Keratinocyte (primary cell): ENCODE results near the gene HCAR2. TPM values are rescaled to one million over a fixed set of nuclear protein-coding genes. Genes with fewer than 3 reads are reported as not detected.

ENCODE experiments used
- DNase-seq: peaks from one replicate; pipeline ENCODE4 v3.0.0-alpha.2; 2011; ENCODE audit warnings: low read depth, missing footprints, low spot score
- FAIRE-seq: peaks from 2 replicates; lab custom pipeline; 2011; peaks lifted over from hg19 to GRCh38; lab: Jason Lieb, UNC
- H2AFZ ChIP-seq: 2 replicates; pipeline ENCODE4 v1.6.0; 2012; ENCODE audit warnings: low read length, control low read depth, inconsistent platforms; ENCODE audit not compliant: control insufficient read depth
- H3K27ac ChIP-seq: 2 replicates; pipeline ENCODE4 v1.5.1; 2011; ENCODE audit warnings: low read length; ENCODE audit not compliant: control insufficient read depth, insufficient read depth
- H3K27me3 ChIP-seq: 3 replicates; pipeline ENCODE4 v1.6.0; 2011; ENCODE audit warnings: low read length; ENCODE audit not compliant: control insufficient read depth, insufficient read depth; ENCODE audit errors: extremely low read depth
- H3K36me3 ChIP-seq, 2 experiments: 2 replicates in 1 of 2; 3 replicates in 1 of 2; pipeline ENCODE4 v1.5.1; 2011; ENCODE audit warnings: low read length in 2 of 2, mild to moderate bottlenecking in 1 of 2; ENCODE audit not compliant: control insufficient read depth in 2 of 2, insufficient read depth in 2 of 2; ENCODE audit errors: extremely low read depth in 1 of 2
- H3K4me1 ChIP-seq: 3 replicates; pipeline ENCODE4 v1.5.1; 2011; ENCODE audit warnings: low read length; ENCODE audit not compliant: control insufficient read depth, insufficient read depth; ENCODE audit errors: extremely low read depth
- H3K4me2 ChIP-seq: 3 replicates; pipeline ENCODE4 v1.6.0; 2011; ENCODE audit warnings: low read depth, low read length; ENCODE audit not compliant: control insufficient read depth, insufficient read depth; ENCODE audit errors: extremely low read depth
- H3K4me3 ChIP-seq, 3 experiments: fragments of 200-600 bp in 1 of 3; sonication (generic) in 1 of 3; 2 replicates in 2 of 3; 3 replicates in 1 of 3; pipeline ENCODE4 v1.5.1; 2011 to 2016; ENCODE audit warnings: low read length in 3 of 3, mild to moderate bottlenecking in 3 of 3, control low read depth in 2 of 3, inconsistent platforms in 1 of 3, low read depth in 1 of 3, mixed read lengths in 1 of 3, mixed run types in 1 of 3, moderate library complexity in 1 of 3; ENCODE audit not compliant: control insufficient read depth in 2 of 3, insufficient read depth in 2 of 3; ENCODE audit errors: extremely low read depth in 1 of 3
- H3K79me2 ChIP-seq: 2 replicates; pipeline ENCODE4 v1.6.0; 2012; ENCODE audit warnings: low read length; ENCODE audit not compliant: control insufficient read depth, insufficient read depth
- H3K9ac ChIP-seq: 3 replicates; pipeline ENCODE4 v1.6.0; 2011; ENCODE audit warnings: low read length; ENCODE audit not compliant: control insufficient read depth, insufficient read depth; ENCODE audit errors: extremely low read depth
- H3K9me1 ChIP-seq: 3 replicates; pipeline ENCODE4 v1.6.0; 2011; ENCODE audit warnings: low read length; ENCODE audit not compliant: control insufficient read depth, insufficient read depth; ENCODE audit errors: extremely low read depth
- H3K9me3 ChIP-seq: 2 replicates; pipeline ENCODE4 v1.5.1; 2012; ENCODE audit warnings: low read depth, low read length; ENCODE audit not compliant: control insufficient read depth
- H4K20me1 ChIP-seq: 3 replicates; pipeline ENCODE4 v1.6.0; 2011; ENCODE audit warnings: low read length; ENCODE audit not compliant: control insufficient read depth, insufficient read depth; ENCODE audit errors: extremely low read depth
- CTCF ChIP-seq, 3 experiments: IDR thresholded peaks in 1 of 3; conservative IDR thresholded peaks in 1 of 3; optimal IDR thresholded peaks in 1 of 3; 2 replicates in 2 of 3; 3 replicates in 1 of 3; pipeline versions ENCODE3 to v1.5.1; 2011; ENCODE audit warnings: low read length in 3 of 3, mild to moderate bottlenecking in 3 of 3, moderate library complexity in 2 of 3, control low read depth in 1 of 3, inconsistent platforms in 1 of 3; ENCODE audit not compliant: insufficient read depth in 2 of 3; ENCODE audit errors: extremely low read depth in 1 of 3
- EZH2 ChIP-seq: IDR thresholded peaks from one replicate; pipeline ENCODE4 v1.6.1; 2012; ENCODE audit warnings: inconsistent platforms, mild to moderate bottlenecking, low read length, moderate library complexity
- dilution Hi-C: fragments of 300-500 bp; cut with MboI; formaldehyde crosslinking; loops from one replicate; pipeline ENCODE4 v1.7.0; 2020; ENCODE audit warnings: low sequenced_read_pairs; ENCODE audit not compliant: extremely low pct_ligation_motif_present
- polyA plus RNA-seq, 5 experiments: library from polyadenylated mRNA; depleted of rRNA in 3 of 5; stranded (reverse) in 3 of 5; stranded (forward) in 1 of 5; unstranded in 1 of 5; fragments of >200 nt; gene quantifications; 1 replicate in 1 of 5; 2 replicates in 3 of 5; 3 replicates in 1 of 5; pipeline versions ENCODE4 v1.2.1 to v1.2.3, GENCODE V29; 2011 to 2012; ENCODE audit warnings: missing spikeins in 2 of 5, low read depth in 1 of 5, low replicate concordance in 1 of 5

Gene HCAR2
- polyA plus RNA-seq, 1 donor (not counting 4 experiments of a cell fraction or from before 2014, with no cell fraction given): 18.3 TPM

DNA sequence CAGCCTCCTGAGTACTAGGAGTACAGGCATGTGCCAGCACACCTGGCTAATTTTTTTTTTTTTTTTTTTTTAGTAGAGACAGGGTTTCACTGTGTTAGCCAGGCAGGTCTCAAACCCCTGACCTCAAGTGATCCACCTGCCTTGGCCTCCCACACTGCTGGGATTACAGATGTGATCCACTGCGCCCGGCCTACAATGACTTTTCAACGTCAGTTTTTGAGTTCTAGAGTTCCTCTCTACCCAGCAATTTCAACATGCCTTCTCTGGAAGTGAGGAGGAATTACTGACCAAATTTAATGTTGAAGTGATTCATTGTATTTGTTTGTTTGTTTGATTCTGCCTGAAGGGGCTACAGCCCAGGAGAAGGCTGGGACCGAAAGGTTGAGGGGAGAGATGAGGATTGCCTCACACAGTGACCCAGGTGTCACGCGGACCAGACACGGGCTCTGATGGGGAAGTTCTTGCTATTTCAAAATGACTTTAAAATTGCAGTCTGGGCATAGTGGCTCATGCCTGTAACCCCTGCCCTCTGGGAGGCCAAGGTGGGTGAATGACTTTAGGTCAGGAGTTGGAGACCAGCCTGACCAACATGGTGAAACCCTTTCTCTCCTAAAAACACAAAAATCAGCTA lies 40.9 kb upstream of the HCAR2 start:
- H3K4me1 ChIP-seq: peaks cover 3% of the 10 kb centered on the region
- no peak overlapping the region for H3K4me2 ChIP-seq
- no peaks in the 10 kb centered on the region for H3K9me3 ChIP-seq
- no peaks in the 10 kb centered on the region for H3K27me3 ChIP-seq
- no peak for FAIRE-seq
- H4K20me1 ChIP-seq: no peaks in the 10 kb centered on the region
- H3K27ac ChIP-seq: no peak overlapping the region
- H3K4me3 ChIP-seq: no peak overlapping the region
- no peaks in the 10 kb centered on the region for H3K36me3 ChIP-seq
- dilution Hi-C loops: no loop called here
- H2AFZ ChIP-seq: no peak overlapping the region
- no peak overlapping the region for H3K9ac ChIP-seq
- TF ChIP-seq EZH2 (no peak), CTCF (optimal IDR thresholded peaks at IDR 0.05 in 1 of 3, IDR thresholded peaks at IDR 0.05 in 1 of 3, conservative IDR thresholded peaks at IDR 0.05 in 1 of 3; ENCODE audit: extremely low read depth in 1 of 3, insufficient read depth in 2 of 3, low read length in 3 of 3) (no peak)
- no peaks in the 10 kb centered on the region for H3K79me2 ChIP-seq
- no peak for DNase-seq
- H3K9me1 ChIP-seq: no peaks in the 10 kb centered on the region

GRCh38 chr12:122740351-122740750 lies 37.2 kb upstream of the HCAR2 start:
- no peaks in the 10 kb centered on the region for H3K79me2 ChIP-seq
- no peaks in the 10 kb centered on the region for H3K9me1 ChIP-seq
- no peaks in the 10 kb centered on the region for H3K4me1 ChIP-seq
- dilution Hi-C loops: no loop called here
- no peaks in the 10 kb centered on the region for H3K27me3 ChIP-seq
- no peak overlapping the region for H3K4me3 ChIP-seq
- H4K20me1 ChIP-seq: no peaks in the 10 kb centered on the region
- H3K9ac ChIP-seq: no peak overlapping the region
- no peak overlapping the region for H3K4me2 ChIP-seq
- no peak overlapping the region for H2AFZ ChIP-seq
- H3K27ac ChIP-seq: no peak overlapping the region
- FAIRE-seq: no peak
- H3K9me3 ChIP-seq: no peaks in the 10 kb centered on the region
- no peaks in the 10 kb centered on the region for H3K36me3 ChIP-seq
- TF ChIP-seq CTCF (optimal IDR thresholded peaks at IDR 0.05 in 1 of 3, IDR thresholded peaks at IDR 0.05 in 1 of 3, conservative IDR thresholded peaks at IDR 0.05 in 1 of 3; ENCODE audit: extremely low read depth in 1 of 3, insufficient read depth in 2 of 3, low read length in 3 of 3) (no peak), EZH2 (no peak)
- DNase-seq: no peak
